GM12878 (cell line): Measurements from ENCODE around the gene DNAJC7.
"Not testable (repeated sequence)": the region's sequence is repeated elsewhere in the genome, so short reads cannot be mapped to it uniquely, and the experiment has no call there.

Experiments
- BHLHE40 ChIP-seq, 2 experiments: fragments of 450-650 bp in 1 of 2; IDR thresholded peaks; 2 replicates each; pipeline ENCODE4 v1.6.1; 2011 to 2017; ENCODE audit warnings: low read depth in 2 of 2, borderline replicate concordance in 1 of 2, improper control_type of control experiment in 1 of 2, low read length in 1 of 2, mild to moderate bottlenecking in 1 of 2
- CTCF ChIP-seq, 3 experiments: IDR thresholded peaks in 2 of 3; conservative IDR thresholded peaks in 1 of 3; 2 replicates each; pipeline ENCODE4 v1.5.1; 2011; ENCODE audit warnings: low read depth in 3 of 3, low read length in 3 of 3, mild to moderate bottlenecking in 3 of 3, control low read depth in 2 of 3, moderate library complexity in 2 of 3, inconsistent platforms in 1 of 3, mixed read lengths in 1 of 3; ENCODE audit not compliant: control insufficient read depth in 2 of 3, insufficient read depth in 1 of 3; ENCODE audit errors: extremely low read depth in 1 of 3
- EZH2 ChIP-seq: IDR thresholded peaks from 2 replicates; pipeline ENCODE4 v1.6.1; 2012; ENCODE audit warnings: low read depth, mild to moderate bottlenecking, control low read depth, inconsistent platforms, low read length, borderline replicate concordance; ENCODE audit not compliant: control insufficient read depth
- FOXK2 ChIP-seq: fragments of 450-650 bp; IDR thresholded peaks from 2 replicates; pipeline ENCODE4 v1.6.1; 2017; ENCODE audit warnings: mild to moderate bottlenecking, moderate library complexity
- FOXM1 ChIP-seq: IDR thresholded peaks from 2 replicates; pipeline ENCODE4 v1.6.1; 2012; ENCODE audit warnings: low read depth, mild to moderate bottlenecking, inconsistent platforms, low read length, moderate library complexity
- GABPA ChIP-seq: IDR thresholded peaks from 2 replicates; pipeline ENCODE4 v1.6.1; 2014; ENCODE audit warnings: antibody characterized with exemption, low read depth, mild to moderate bottlenecking, inconsistent platforms
- HCFC1 ChIP-seq: fragments of 150-350 bp; IDR thresholded peaks from 2 replicates; pipeline ENCODE4 v1.6.1; 2014; ENCODE audit warnings: low read length
- POLR2A ChIP-seq: IDR thresholded peaks from 2 replicates; pipeline ENCODE4 v1.6.1; 2011; ENCODE audit warnings: low read depth, mild to moderate bottlenecking, low read length
- RAD21 ChIP-seq: IDR thresholded peaks from 2 replicates; pipeline ENCODE4 v1.6.1; 2011; ENCODE audit warnings: mild to moderate bottlenecking, low read depth, low read length, moderate library complexity; ENCODE audit not compliant: insufficient read depth
- REST ChIP-seq: IDR thresholded peaks from 2 replicates; pipeline ENCODE4 v1.6.1; 2012; ENCODE audit warnings: mild to moderate bottlenecking, low read depth, low read length
- YY1 ChIP-seq: IDR thresholded peaks from 2 replicates; pipeline ENCODE4 v1.6.1; 2011; ENCODE audit warnings: low read depth, mild to moderate bottlenecking, low read length
- ZNF592 ChIP-seq: fragments of 450-650 bp; IDR thresholded peaks from 2 replicates; pipeline ENCODE4 v1.6.1; 2017; ENCODE audit warnings: mild to moderate bottlenecking, moderate library complexity
- ZZZ3 ChIP-seq: IDR thresholded peaks from 2 replicates; pipeline ENCODE4 v1.6.1; 2011; ENCODE audit warnings: low read depth; ENCODE audit not compliant: control insufficient read depth, insufficient read length
- TF ChIP-seq, protein P1 (sequence below): IDR thresholded peaks from 2 replicates; pipeline ENCODE4 v1.6.1; 2011; ENCODE audit warnings: low read depth, mild to moderate bottlenecking, low read length, moderate library complexity, borderline replicate concordance; ENCODE audit errors: extremely low read depth

GRCh38 chr17:41930833-41931156, 86.4 kb downstream of the DNAJC7 start:
- TF ChIP-seq YY1; REST; POLR2A; CTCF (IDR thresholded peaks at IDR 0.05 in 2 of 3, conservative IDR thresholded peaks at IDR 0.05 in 1 of 3; ENCODE audit: control insufficient read depth in 2 of 3, extremely low read depth in 1 of 3, insufficient read depth in 1 of 3, low read depth in 3 of 3, low read length in 3 of 3); HCFC1; EZH2; ZZZ3; BHLHE40 (IDR thresholded peaks at IDR 0.05; ENCODE audit: borderline replicate concordance in 1 of 2, low read depth in 2 of 2, low read length in 1 of 2); FOXK2; ZNF592; FOXM1; GABPA; RAD21: not testable (repeated sequence)
- TF ChIP-seq, protein P1, sequence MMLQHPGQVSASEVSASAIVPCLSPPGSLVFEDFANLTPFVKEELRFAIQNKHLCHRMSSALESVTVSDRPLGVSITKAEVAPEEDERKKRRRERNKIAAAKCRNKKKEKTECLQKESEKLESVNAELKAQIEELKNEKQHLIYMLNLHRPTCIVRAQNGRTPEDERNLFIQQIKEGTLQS: not testable (repeated sequence)
